K562 (cell line): ENCODE data around the gene MRPL54. TPM values are rescaled to one million over a fixed set of nuclear protein-coding genes. Genes with fewer than 3 reads are reported as not detected.

Source experiments
- ARHGAP35 ChIP-seq: fragments of 450-650 bp; IDR thresholded peaks from 2 replicates; pipeline ENCODE4 v1.6.1; 2018; ENCODE audit not compliant: partially characterized antibody
- DLX4 ChIP-seq: fragments of 250-450 bp; sonication (Bioruptor Pico); IDR thresholded peaks from 2 replicates; pipeline ENCODE4 v1.6.1; 2021; ENCODE audit warnings: mild to moderate bottlenecking
- GABPB2 ChIP-seq: fragments of 250-450 bp; sonication (Bioruptor Pico); conservative IDR thresholded peaks from 2 replicates; pipeline ENCODE4 v1.5.1; 2021; ENCODE audit warnings: mild to moderate bottlenecking
- KDM2B ChIP-seq: fragments of 250-450 bp; sonication (Bioruptor Pico); IDR thresholded peaks from 2 replicates; pipeline ENCODE4 v1.8.0; 2021; ENCODE audit warnings: mild to moderate bottlenecking, moderate library complexity
- MLLT1 ChIP-seq, 2 experiments: fragments of 450-650 bp; IDR thresholded peaks; 2 replicates each; pipeline ENCODE4 v1.6.1; 2016
- MYBL2 ChIP-seq, 2 experiments: fragments of 450-650 bp in 1 of 2; sonication (generic) in 1 of 2; formaldehyde crosslinking in 1 of 2; IDR thresholded peaks; 2 replicates each; pipeline versions ENCODE4 v1.6.1 to v1.8.1; 2017 to 2022; ENCODE audit warnings: borderline replicate concordance in 1 of 2, inconsistent platforms in 1 of 2, low read depth in 1 of 2, mild to moderate bottlenecking in 1 of 2, missing genetic modification reagents in 1 of 2, moderate library complexity in 1 of 2
- NCOA1 ChIP-seq: fragments of 450-650 bp; IDR thresholded peaks from 2 replicates; pipeline ENCODE4 v1.6.1; 2016; ENCODE audit warnings: low read depth
- PPARD ChIP-seq: fragments of 250-450 bp; sonication (Bioruptor Pico); IDR thresholded peaks from 2 replicates; pipeline ENCODE4 v1.8.0; 2022; ENCODE audit warnings: inconsistent platforms, mild to moderate bottlenecking, moderate library complexity
- RNF219 ChIP-seq: fragments of 250-450 bp; sonication (Bioruptor Pico); IDR thresholded peaks from 2 replicates; pipeline ENCODE4 v1.5.0; 2022; ENCODE audit warnings: mild to moderate bottlenecking
- SLC30A9 ChIP-seq: fragments of 250-450 bp; sonication (Bioruptor Pico); IDR thresholded peaks from 2 replicates; pipeline ENCODE4 v1.8.0; 2022; ENCODE audit warnings: mild to moderate bottlenecking, moderate library complexity
- TARDBP ChIP-seq: fragments of 450-650 bp; IDR thresholded peaks from 2 replicates; pipeline ENCODE4 v1.6.1; 2016
- TOE1 ChIP-seq, 2 experiments: fragments of 450-650 bp in 1 of 2; sonication (generic) in 1 of 2; formaldehyde crosslinking in 1 of 2; IDR thresholded peaks; 2 replicates each; pipeline versions ENCODE4 v1.7.1 to v1.8.0; 2016 to 2022; ENCODE audit warnings: borderline replicate concordance in 2 of 2, mild to moderate bottlenecking in 2 of 2, antibody characterized with exemption in 1 of 2, inconsistent platforms in 1 of 2, low read depth in 1 of 2, missing genetic modification reagents in 1 of 2, moderate library complexity in 1 of 2
- YY1 ChIP-seq, 3 experiments: IDR thresholded peaks; 2 replicates each; pipeline ENCODE4 v1.6.1; 2011; ENCODE audit warnings: low read length in 2 of 3, mild to moderate bottlenecking in 2 of 3, moderate library complexity in 2 of 3, borderline replicate concordance in 1 of 3, control low read depth in 1 of 3, low read depth in 1 of 3; ENCODE audit not compliant: insufficient read depth in 3 of 3, insufficient replicate concordance in 2 of 3, control insufficient read depth in 1 of 3, insufficient read length in 1 of 3; ENCODE audit errors: extremely low read depth in 1 of 3
- ZNF668 ChIP-seq: fragments of 250-450 bp; sonication (Bioruptor Pico); IDR thresholded peaks from 2 replicates; pipeline ENCODE4 v1.8.0; 2022; ENCODE audit warnings: mild to moderate bottlenecking, inconsistent platforms
- ZNF764 ChIP-seq: fragments of 250-450 bp; sonication (Bioruptor Pico); IDR thresholded peaks from 2 replicates; pipeline ENCODE4 v1.4.0; 2020; ENCODE audit warnings: low read depth, mild to moderate bottlenecking, moderate library complexity
- polyA plus RNA-seq, 8 experiments: library from polyadenylated mRNA; depleted of rRNA in 4 of 8; stranded (reverse) in 5 of 8; unstranded in 3 of 8; fragments of >200 nt; fragmentation: Nextera tagmentation in 2 of 8; fragmentation: Illumina TruSeq in 1 of 8; extraction: Ambion mirVana in 2 of 8; extraction: Trizol in 1 of 8; gene quantifications; 2 replicates each; pipeline versions ENCODE4 v1.2.1 to v1.2.3, GENCODE V29; 2011 to 2014; ENCODE audit warnings: inconsistent platforms in 1 of 8, missing spikeins in 1 of 8
- total RNA-seq, 7 experiments: library from RNA; depleted of rRNA in 6 of 7; stranded (reverse); fragments of >200 nt in 6 of 7; fragmentation: Illumina TruSeq in 2 of 7; extraction: Trizol in 2 of 7; gene quantifications; 2 replicates each; pipeline versions ENCODE4 v1.2.1 to v1.2.3, GENCODE V29; 2011 to 2021; ENCODE audit warnings: low replicate concordance in 1 of 7
- TF ChIP-seq, protein P1 (sequence below): fragments of 250-450 bp; sonication (Bioruptor Pico); IDR thresholded peaks from 2 replicates; pipeline ENCODE4 v1.8.0; 2022; ENCODE audit warnings: moderate library complexity, mild to moderate bottlenecking, inconsistent platforms
- TF ChIP-seq, protein P2 (sequence below): fragments of 200-800 bp; sonication (Bioruptor generic); IDR thresholded peaks from 2 replicates; pipeline ENCODE4 v1.6.1; 2017; ENCODE audit warnings: missing genetic modification characterization, missing compliant biosample characterization
- TF ChIP-seq, protein P3 (sequence below): IDR thresholded peaks from 2 replicates; pipeline ENCODE4 v1.6.1; 2016; ENCODE audit warnings: missing genetic modification characterization, missing compliant biosample characterization

Gene MRPL54
- total and polyA plus RNA-seq, 9 of the 15 experiments (the other 6 are each of a cell fraction or from before 2014, with no cell fraction given): 3.5 to 120 (median 56.9) TPM

- TF ChIP-seq GABPB2 (CRISPR knock-in tag) (no peak; the same call in 1 of the 2 replicates), PPARD (CRISPR knock-in tag) (no peak), TOE1 (IDR thresholded peaks at IDR 0.05; ENCODE audit: borderline replicate concordance) (peak; percentile 99), TOE1 (CRISPR knock-in tag; IDR thresholded peaks at IDR 0.05; ENCODE audit: borderline replicate concordance, low read depth) (no peak), NCOA1 (peak; percentile 68; the same call in 1 of the 2 replicates), SLC30A9 (CRISPR knock-in tag) (no peak), YY1 (IDR thresholded peaks at IDR 0.05; ENCODE audit: borderline replicate concordance in 1 of 3, control insufficient read depth in 1 of 3, extremely low read depth in 1 of 3, insufficient read depth in 3 of 3, insufficient read length in 1 of 3, insufficient replicate concordance in 2 of 3, low read depth in 1 of 3, low read length in 2 of 3) (peak in 2 of 3 experiments; percentile 76 to 83), RNF219 (CRISPR knock-in tag) (no peak), MLLT1 (IDR thresholded peaks at IDR 0.05) (peak in 1 of 2 experiments; percentile 62; a peak in 1 of 4 replicates), KDM2B (CRISPR knock-in tag) (no peak), TARDBP (no peak), ZNF764 (CRISPR knock-in tag) (no peak), MYBL2 (IDR thresholded peaks at IDR 0.05; ENCODE audit: low read depth) (no peak), MYBL2 (CRISPR knock-in tag; IDR thresholded peaks at IDR 0.05; ENCODE audit: borderline replicate concordance) (no peak), ARHGAP35 (no peak), DLX4 (CRISPR knock-in tag) (no peak), ZNF668 (CRISPR knock-in tag) (no peak)
- TF ChIP-seq, protein P1, sequence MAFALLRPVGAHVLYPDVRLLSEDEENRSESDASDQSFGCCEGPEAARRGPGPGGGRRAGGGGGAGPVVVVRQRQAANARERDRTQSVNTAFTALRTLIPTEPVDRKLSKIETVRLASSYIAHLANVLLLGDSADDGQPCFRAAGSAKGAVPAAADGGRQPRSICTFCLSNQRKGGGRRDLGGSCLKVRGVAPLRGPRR (CRISPR knock-in tag): no peak
- TF ChIP-seq, protein P2, sequence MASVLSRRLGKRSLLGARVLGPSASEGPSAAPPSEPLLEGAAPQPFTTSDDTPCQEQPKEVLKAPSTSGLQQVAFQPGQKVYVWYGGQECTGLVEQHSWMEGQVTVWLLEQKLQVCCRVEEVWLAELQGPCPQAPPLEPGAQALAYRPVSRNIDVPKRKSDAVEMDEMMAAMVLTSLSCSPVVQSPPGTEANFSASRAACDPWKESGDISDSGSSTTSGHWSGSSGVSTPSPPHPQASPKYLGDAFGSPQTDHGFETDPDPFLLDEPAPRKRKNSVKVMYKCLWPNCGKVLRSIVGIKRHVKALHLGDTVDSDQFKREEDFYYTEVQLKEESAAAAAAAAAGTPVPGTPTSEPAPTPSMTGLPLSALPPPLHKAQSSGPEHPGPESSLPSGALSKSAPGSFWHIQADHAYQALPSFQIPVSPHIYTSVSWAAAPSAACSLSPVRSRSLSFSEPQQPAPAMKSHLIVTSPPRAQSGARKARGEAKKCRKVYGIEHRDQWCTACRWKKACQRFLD (CRISPR knock-in tag): no peak
- TF ChIP-seq, protein P3, sequence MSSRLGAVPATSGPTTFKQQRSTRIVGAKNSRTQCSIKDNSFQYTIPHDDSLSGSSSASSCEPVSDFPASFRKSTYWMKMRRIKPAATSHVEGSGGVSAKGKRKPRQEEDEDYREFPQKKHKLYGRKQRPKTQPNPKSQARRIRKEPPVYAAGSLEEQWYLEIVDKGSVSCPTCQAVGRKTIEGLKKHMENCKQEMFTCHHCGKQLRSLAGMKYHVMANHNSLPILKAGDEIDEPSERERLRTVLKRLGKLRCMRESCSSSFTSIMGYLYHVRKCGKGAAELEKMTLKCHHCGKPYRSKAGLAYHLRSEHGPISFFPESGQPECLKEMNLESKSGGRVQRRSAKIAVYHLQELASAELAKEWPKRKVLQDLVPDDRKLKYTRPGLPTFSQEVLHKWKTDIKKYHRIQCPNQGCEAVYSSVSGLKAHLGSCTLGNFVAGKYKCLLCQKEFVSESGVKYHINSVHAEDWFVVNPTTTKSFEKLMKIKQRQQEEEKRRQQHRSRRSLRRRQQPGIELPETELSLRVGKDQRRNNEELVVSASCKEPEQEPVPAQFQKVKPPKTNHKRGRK: no peak
These were observed 41.2 kb upstream of the MRPL54 start (continued) for GRCh38 chr19:3721131-3721886.
